Measurements from ENCODE around the gene IL1RAP.

The IL1RAP gene

GRCh38 chr3:190579514-190580137 lies 65.7 kb downstream of the IL1RAP start:
- no peak for DNase-seq (ENCODE audit: low read depth)

- no peak for DNase-seq (ENCODE audit: low read depth)
Observed at GRCh38 chr3:190580417-190580816, 66.5 kb downstream of the IL1RAP start.

DNA sequence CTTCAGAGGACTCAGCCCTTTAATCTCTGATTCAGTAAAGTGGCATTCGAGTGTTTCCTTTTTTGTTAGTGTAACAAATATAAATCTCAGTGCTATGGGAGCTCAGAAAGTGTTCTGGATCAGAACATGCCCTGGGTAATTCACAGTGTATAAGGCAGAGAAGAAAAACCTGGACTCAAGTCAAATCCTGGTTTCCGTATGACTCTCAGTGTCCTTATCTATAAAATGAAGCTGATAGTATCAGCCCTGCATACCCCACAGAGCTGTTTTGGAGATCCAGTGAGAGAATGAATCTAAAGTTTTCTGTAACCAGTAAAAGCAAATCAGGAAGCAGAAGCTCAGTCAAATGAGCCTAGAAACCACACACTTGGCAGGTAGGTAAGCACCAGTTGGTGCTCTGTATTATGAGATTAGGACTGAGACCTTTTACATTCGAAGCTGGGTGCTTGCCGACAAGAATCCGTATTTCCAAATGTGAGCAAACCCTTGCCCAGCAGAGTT lies 67.2 kb downstream of the IL1RAP start:
- no peak for DNase-seq (ENCODE audit: low read depth)

DNA sequence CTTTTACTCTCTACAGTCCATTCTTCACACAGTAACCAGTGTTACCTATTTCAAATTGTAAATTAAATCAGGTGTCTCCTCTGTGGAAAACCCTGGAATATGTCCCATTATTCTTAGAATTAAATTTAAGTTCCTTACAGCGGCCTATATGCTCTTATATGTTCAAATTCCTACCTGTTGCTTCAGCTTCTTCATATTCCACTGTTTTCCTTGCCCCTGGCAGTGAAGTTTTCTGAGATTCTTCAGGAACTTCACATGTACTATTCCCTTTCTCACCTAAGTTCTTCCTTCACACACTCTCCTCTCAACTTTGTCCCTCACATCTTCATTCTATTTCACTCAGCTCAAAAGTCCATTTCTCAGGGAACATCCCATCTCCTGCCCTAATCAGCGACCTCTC lies 68.8 kb downstream of the IL1RAP start:
- DNase-seq (ENCODE audit: low read depth), result no peak

GRCh38 chr3:190585805-190586630 lies 72.1 kb downstream of the IL1RAP start:
- DNase-seq (ENCODE audit: low read depth), result no peak

GRCh38 chr3:190586631-190587011 lies 72.7 kb downstream of the IL1RAP start:
- DNase-seq (ENCODE audit: low read depth), result no peak

GRCh38 chr3:190588570-190588969 lies 74.7 kb downstream of the IL1RAP start:
- DNase-seq (ENCODE audit: low read depth), result no peak

- no peak for DNase-seq (ENCODE audit: low read depth)
Observed at GRCh38 chr3:190589326-190589725, 75.4 kb downstream of the IL1RAP start.

GRCh38 chr3:190591080-190591479 lies 77.2 kb downstream of the IL1RAP start:
- DNase-seq (ENCODE audit: low read depth), result no peak

DNA sequence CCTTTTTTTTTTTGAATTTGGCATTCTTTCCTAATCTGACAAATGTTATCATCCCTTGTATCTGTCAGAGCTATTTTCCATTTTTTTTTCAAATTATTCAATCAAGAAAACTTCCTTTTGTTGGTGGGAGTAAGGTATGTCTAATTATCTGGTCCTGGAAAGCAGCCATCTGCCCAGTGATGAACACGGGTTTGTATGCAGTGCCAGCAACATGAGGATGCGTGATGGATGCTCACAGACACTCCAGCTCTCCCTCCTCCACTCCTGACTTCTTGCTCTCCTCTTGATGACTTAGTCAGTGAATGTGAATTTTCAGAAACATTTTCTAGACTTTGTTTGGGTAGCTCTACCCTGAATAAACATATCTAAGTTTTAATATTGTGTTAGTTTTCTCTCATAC lies 79.2 kb downstream of the IL1RAP start:
- no peak for DNase-seq (ENCODE audit: low read depth)

DNA sequence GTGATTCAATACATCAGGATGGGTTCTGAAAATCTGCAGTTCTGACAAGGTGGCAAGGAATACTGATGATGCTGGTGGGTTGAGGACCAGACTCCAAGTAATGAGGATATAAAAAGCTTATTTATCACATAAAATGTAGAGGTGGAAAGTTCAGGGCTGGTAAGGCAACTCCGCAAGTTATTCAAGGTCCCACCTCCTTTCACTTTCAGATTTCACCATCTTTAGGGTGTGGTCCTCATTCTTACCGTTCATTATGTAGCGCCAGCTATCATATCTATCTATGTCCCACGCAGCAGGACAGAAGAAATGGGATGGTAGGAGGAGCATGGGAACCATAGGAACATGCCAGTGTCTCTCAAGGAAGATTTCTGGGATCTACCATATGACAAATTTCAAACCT lies 80.3 kb downstream of the IL1RAP start:
- no peak for DNase-seq (ENCODE audit: low read depth)

- no peak for DNase-seq (ENCODE audit: low read depth)
Observed at GRCh38 chr3:190595179-190595795, 81.4 kb downstream of the IL1RAP start.

DNA sequence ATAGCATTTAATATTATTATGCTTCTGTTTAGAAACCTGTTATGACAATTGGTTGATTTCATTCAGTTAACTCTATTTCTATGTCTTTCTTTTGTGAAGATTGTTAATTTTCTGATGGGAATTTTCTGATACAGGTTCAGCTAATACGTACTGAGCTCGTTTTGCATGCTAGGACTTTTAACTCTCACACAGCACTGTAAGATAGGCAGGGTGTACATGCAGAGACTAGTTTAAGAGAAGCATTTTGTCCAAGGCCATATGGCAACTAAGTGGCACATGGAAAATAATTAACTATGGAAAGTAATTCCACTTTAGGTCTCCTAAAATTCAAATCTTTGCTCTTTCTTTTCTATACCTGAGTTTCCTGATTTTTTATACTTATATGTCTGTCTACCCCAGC lies 81.9 kb downstream of the IL1RAP start:
- DNase-seq (ENCODE audit: low read depth), result no peak

DNA sequence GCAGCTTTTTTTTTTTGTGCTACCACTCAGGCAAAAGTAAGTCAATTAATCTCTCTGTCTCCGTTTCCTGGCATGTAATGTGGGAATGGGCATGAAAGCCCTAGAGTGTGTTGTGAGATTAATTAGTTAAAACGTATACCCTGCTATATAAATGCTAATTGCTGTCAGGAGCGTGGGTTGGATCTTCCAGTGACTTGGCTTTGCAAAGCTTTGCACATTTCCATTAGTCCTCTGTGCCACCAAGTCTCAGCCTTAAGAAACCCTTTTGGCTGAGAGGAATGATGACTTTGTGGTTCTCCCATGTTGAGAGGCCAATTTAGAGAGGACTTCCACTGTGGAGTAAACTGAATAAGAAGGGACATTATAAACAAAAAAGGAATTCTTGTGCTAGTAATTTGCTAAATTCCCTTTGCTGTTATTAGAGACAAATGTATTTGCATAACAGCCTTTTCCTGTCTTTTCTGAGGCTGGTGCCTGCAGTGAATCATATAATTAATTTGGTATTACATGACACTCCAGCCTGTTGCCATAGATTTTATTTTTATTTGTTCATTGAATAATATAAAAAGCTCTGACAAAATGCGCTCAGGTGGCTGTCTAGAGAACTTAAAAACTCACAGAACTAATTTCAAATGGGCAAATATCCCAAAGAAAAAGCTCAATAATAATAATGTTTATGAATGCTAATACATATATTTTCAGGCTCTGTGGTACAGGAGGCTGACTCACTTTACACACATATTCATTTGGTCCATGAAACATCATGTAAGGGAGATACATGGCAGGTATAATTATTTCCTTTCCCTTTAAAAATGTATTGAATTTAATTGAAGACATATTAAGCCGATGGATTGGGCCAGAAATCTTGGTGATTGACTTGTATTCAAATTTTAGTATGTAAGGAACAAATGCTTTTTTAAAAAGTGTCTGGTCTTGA lies 82.7 kb downstream of the IL1RAP start:
- DNase-seq (ENCODE audit: low read depth), result no peak

GRCh38 chr3:190597291-190597690 lies 83.4 kb downstream of the IL1RAP start:
- no peak for DNase-seq (ENCODE audit: low read depth)

- no peak for DNase-seq (ENCODE audit: low read depth)
Observed at GRCh38 chr3:190601622-190602021, 87.7 kb downstream of the IL1RAP start.

DNA sequence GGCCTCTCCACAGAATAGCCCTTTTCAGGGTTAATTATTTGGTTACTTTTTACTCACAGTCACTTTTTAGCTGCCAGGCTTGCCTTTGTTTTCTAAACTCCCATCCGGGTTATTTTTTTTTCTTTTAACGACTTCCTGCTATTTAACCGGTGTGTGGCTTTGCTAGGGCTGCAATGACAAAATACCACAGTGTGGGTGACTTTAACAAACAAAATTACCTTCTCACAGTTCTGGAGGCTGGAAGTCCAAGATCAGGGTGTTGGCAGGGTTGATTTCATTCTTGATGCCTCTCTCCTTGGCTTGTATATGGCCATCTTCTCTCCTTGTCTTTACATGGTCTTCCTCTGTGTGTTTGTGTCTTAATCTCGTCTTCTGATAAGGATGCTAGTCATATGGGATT lies 91.5 kb downstream of the IL1RAP start:
- no peak for DNase-seq (ENCODE audit: low read depth)

DNA sequence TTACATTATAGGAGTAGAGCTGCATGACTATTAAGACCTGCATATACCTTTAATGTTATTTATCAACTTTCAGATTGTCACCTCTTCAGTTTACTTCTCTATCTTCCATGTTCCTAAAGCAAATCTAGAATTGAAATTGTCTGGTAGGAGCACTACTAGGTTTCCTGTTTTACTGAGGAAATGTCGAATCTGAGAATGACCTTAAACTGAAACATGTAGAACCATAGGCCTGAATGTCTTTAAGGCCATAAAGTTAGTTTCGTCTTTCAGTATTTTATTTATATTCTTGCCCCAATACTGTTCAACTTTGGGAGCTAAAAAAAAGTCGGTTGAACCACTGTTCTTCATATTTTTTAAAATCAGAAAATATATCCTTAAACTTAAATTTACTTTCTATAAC lies 92.7 kb downstream of the IL1RAP start:
- no peak for DNase-seq (ENCODE audit: low read depth)

DNA sequence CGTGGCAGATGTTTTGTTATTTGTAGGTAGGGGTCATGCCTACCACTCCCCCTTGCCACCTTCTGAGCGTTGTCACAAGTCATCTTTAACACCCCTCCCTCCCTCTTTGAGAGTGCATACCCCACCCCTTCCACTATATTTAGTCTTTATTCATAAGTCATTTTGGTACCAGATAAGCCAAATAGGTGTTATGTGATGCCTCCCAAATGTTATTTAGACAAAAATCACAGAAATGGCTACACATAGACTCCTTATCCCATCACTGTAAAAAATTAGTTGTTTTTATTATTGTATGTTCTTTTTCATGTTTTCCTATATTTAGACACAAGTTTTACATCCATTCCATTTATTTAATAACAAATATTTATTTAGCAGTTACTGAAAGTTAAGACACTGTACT lies 93.1 kb downstream of the IL1RAP start:
- no peak for DNase-seq (ENCODE audit: low read depth)

GRCh38 chr3:190608850-190609589 lies 95.1 kb downstream of the IL1RAP start:
- no peak for DNase-seq (ENCODE audit: low read depth)

All from CMK (cell line).